Liver (tissue), 9 donors: Measurements from ENCODE around the gene RHEB. TPM values are rescaled to one million over a fixed set of nuclear protein-coding genes. Genes with fewer than 3 reads are reported as not detected.
A peak's percentile ranks its signal among the peaks of the same experiment; 100 is the strongest.

ENCODE experiments used
- DNase-seq: peaks from one replicate; pipeline ENCODE4 v3.0.0-alpha.2; 2017; ENCODE audit warnings: low spot score
- H3K27ac ChIP-seq, 2 donors: one replicate each; pipeline ENCODE4 v1.7.0; 2013; ENCODE audit warnings: inconsistent platforms in 2 of 2, low read length in 2 of 2, control low read depth in 1 of 2, low read depth in 1 of 2, mild to moderate bottlenecking in 1 of 2
- H3K27me3 ChIP-seq, 4 donors: one replicate each; pipeline versions ENCODE4 v1.6.1 to v1.7.0; 2013; ENCODE audit warnings: low read length in 3 of 4, inconsistent platforms in 1 of 4, mild to moderate bottlenecking in 1 of 4, moderate library complexity in 1 of 4; ENCODE audit not compliant: control insufficient read depth in 4 of 4, insufficient read depth in 4 of 4
- H3K36me3 ChIP-seq, 4 donors: one replicate each; pipeline versions ENCODE4 v1.6.1 to v1.7.0; 2013; ENCODE audit warnings: low read length in 3 of 4, mild to moderate bottlenecking in 3 of 4, low read depth in 1 of 4, moderate library complexity in 1 of 4; ENCODE audit not compliant: control insufficient read depth in 4 of 4, insufficient read depth in 3 of 4
- H3K4me1 ChIP-seq, 4 donors: one replicate each; pipeline versions ENCODE4 v1.6.1 to v1.7.0; 2013; ENCODE audit warnings: low read length in 3 of 4, mild to moderate bottlenecking in 3 of 4, moderate library complexity in 1 of 4; ENCODE audit not compliant: control insufficient read depth in 4 of 4, insufficient read depth in 4 of 4
- H3K4me3 ChIP-seq, 3 donors: one replicate each; pipeline versions ENCODE4 v1.6.1 to v1.7.0; 2013; ENCODE audit warnings: low read length in 3 of 3, control low read depth in 1 of 3, low read depth in 1 of 3, mild to moderate bottlenecking in 1 of 3
- H3K9ac ChIP-seq, 2 donors: one replicate each; pipeline ENCODE4 v1.7.0; 2013; ENCODE audit warnings: low read length in 2 of 2, mild to moderate bottlenecking in 2 of 2, moderate library complexity in 2 of 2, control low read depth in 1 of 2, low read depth in 1 of 2
- H3K9me3 ChIP-seq, 4 donors: one replicate each; pipeline versions ENCODE4 v1.6.1 to v1.7.0; 2013; ENCODE audit warnings: low read length in 3 of 4; ENCODE audit not compliant: control insufficient read depth in 4 of 4
- ATF3 ChIP-seq: IDR thresholded peaks from 2 replicates; pipeline ENCODE4 v1.6.1; 2016; ENCODE audit warnings: antibody characterized with exemption
- EGR1 ChIP-seq, 2 donors: IDR thresholded peaks; 2 replicates each; pipeline ENCODE4 v1.6.1; 2016 to 2018; ENCODE audit warnings: antibody characterized with exemption in 2 of 2, low read depth in 2 of 2
- HNF4A ChIP-seq, 2 donors: conservative IDR thresholded peaks; 2 replicates each; pipeline ENCODE4 v1.6.1; 2016; ENCODE audit warnings: antibody characterized with exemption in 2 of 2, mild to moderate bottlenecking in 2 of 2
- HNF4G ChIP-seq: IDR thresholded peaks from 2 replicates; pipeline ENCODE4 v1.6.1; 2016; ENCODE audit warnings: antibody characterized with exemption
- RAD21 ChIP-seq, 2 donors: IDR thresholded peaks; 2 replicates each; pipeline ENCODE4 v1.6.1; 2016; ENCODE audit warnings: antibody characterized with exemption in 2 of 2, mild to moderate bottlenecking in 2 of 2
- RXRA ChIP-seq, 2 donors: IDR thresholded peaks; 2 replicates each; pipeline ENCODE4 v1.6.1; 2017 to 2018; ENCODE audit warnings: antibody characterized with exemption in 2 of 2, mild to moderate bottlenecking in 1 of 2
- TAF1 ChIP-seq: conservative IDR thresholded peaks from 2 replicates; pipeline ENCODE4 v1.6.1; 2016; ENCODE audit warnings: antibody characterized with exemption, mild to moderate bottlenecking
- WGBS: extraction: QIAGEN DNeasy Blood & Tissue Kit; methylation state at CpG from one replicate; pipeline ENCODE4 v1.1.7; 2013; 5-methylcytosine and 5-hydroxymethylcytosine counted together
- polyA plus RNA-seq, 2 donors: library from polyadenylated mRNA; stranded (reverse) in 1 of 2; unstranded in 1 of 2; fragments of 200-250 nt in 1 of 2; fragments of >200 nt in 1 of 2; fragmentation: Nextera tagmentation in 1 of 2; extraction: Ambion mirVana in 1 of 2; gene quantifications; one replicate each; pipeline versions ENCODE4 v1.2.1 to v1.2.3, GENCODE V29; 2013 to 2015
- total RNA-seq, 2 donors: library from RNA; depleted of rRNA; stranded (reverse); fragments of >200 nt; gene quantifications; one replicate each; pipeline ENCODE4 v1.2.3, GENCODE V29; 2014
- TF ChIP-seq, protein P1 (sequence below): fragments of 150-350 bp; IDR thresholded peaks from 2 replicates; pipeline ENCODE4 v1.5.1; 2017; ENCODE audit warnings: improper control_type of control experiment, low read depth, low read length; ENCODE audit not compliant: missing input control
- TF ChIP-seq, protein P2 (sequence below): IDR thresholded peaks from 2 replicates; pipeline ENCODE4 v1.6.1; 2016; ENCODE audit warnings: antibody characterized with exemption
- TF ChIP-seq, protein P3 (sequence below): IDR thresholded peaks from 2 replicates; pipeline ENCODE4 v1.6.1; 2016; ENCODE audit warnings: antibody characterized with exemption, mild to moderate bottlenecking
- donor health status: healthy.
- donor health status: healthy.
- donor health status: healthy.
- donor health status: healthy.
- donor health status: healthy.

Gene RHEB
- total and polyA plus RNA-seq, 4 donors = 29.5 to 59.0 (median 36.5) TPM

DNA sequence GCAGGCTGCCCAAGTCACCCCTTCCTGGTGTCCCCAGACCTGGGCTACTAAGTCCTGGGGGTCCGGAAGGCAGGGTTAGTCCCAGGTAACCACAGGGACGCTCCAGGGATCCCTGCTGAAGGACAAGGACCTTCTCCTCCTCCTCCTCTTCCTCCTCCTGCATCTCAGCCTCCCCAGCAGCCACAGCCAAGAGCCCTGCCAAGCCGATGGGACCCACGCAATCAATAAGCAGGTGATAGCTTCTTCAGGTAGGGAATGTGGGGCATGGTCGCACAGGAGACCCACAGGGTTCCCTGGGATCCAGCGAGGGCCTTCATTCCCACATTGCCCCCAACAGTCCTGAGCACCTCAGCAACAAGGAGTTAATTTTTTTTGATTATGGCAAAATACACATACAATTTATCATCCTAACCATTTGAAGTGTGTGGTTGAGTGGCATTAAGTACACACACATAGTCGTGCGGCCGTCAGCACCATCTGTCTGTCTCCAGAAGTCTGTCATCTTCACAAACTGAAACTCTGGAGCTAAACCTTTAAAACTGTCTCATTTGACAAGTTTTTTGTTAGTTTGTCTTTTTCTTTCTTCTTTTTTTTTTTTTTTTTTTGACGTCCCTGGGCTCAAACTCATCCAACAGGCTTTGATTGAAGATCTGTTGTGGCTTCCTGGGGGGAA, 91.9 kb downstream of the RHEB start:
- H3K4me3 ChIP-seq = no peak overlapping the region
- TF ChIP-seq TAF1 = no peak
- TF ChIP-seq EGR1 (IDR thresholded peaks at IDR 0.05; ENCODE audit: low read depth in 2 of 2) = no peak
- TF ChIP-seq RAD21 (IDR thresholded peaks at IDR 0.05) = no peak
- H3K27me3 ChIP-seq = peaks cover 0 to 2% (median 0%) of the 10 kb centered on the region in 4 donors
- peak overlapping the region; percentile 35 to 37 for H3K27ac ChIP-seq
- H3K4me1 ChIP-seq = no peaks in the 10 kb centered on the region
- DNase-seq = no peak
- no peak overlapping the region for H3K9ac ChIP-seq
- no peaks in the 10 kb centered on the region for H3K9me3 ChIP-seq
- 73% methylated on average over 10 of the region's 10 CpGs for WGBS
- no peaks in the 10 kb centered on the region for H3K36me3 ChIP-seq

DNA sequence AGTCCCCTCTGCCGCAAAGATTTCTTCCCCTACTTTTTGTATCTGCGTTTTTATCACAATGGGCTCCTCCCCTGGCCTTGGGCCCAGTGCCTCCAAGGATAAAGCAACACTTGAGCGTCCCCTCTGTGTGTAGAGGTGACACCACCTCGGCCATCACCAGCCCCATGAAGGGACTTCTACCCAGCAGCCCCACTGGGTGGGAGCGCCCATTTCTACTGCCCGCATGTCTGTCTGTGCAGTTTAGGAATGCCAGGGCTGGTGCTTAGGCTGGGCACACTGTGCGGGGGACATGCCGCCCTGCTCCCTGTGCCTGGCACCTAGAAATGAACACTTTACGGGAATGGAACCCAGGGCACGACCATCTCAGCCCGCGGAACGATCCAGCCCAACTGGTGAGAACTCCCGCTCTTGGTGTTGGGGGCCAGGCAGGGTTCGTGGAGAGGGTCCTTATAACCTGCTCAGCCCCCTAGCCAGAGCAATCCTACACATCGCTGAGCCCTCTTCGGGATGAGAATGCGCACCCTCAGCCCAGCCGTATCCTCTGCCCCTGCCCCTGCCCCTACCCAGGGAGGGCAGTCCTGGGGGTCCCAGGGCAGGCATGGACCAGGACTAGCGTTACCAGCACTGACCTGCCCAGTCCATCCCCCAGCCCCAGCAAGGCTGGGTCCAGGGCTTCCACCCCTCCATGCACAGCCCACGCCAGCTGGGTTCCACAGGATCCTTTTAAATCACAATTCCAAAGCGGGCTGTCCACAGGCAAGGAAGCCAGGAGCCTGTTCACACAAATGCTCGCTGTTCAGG, 92.6 kb downstream of the RHEB start:
- Histone ChIP-seq H3K4me3 (no peak overlapping the region), H3K4me1 (no peaks in the 10 kb centered on the region), H3K9ac (no peak overlapping the region), H3K9me3 (no peaks in the 10 kb centered on the region), H3K27me3 (peaks cover 0 to 2% (median 0%) of the 10 kb centered on the region in 4 donors), H3K27ac (peak overlapping the region in 1 of 2 donors; percentile 5), H3K36me3 (no peaks in the 10 kb centered on the region)
- TF ChIP-seq ATF3 = no peak
- no peak for TF ChIP-seq HNF4A (conservative IDR thresholded peaks at IDR 0.05)
- TF ChIP-seq EGR1 (IDR thresholded peaks at IDR 0.05; ENCODE audit: low read depth in 2 of 2) = no peak
- TF ChIP-seq, protein P1, sequence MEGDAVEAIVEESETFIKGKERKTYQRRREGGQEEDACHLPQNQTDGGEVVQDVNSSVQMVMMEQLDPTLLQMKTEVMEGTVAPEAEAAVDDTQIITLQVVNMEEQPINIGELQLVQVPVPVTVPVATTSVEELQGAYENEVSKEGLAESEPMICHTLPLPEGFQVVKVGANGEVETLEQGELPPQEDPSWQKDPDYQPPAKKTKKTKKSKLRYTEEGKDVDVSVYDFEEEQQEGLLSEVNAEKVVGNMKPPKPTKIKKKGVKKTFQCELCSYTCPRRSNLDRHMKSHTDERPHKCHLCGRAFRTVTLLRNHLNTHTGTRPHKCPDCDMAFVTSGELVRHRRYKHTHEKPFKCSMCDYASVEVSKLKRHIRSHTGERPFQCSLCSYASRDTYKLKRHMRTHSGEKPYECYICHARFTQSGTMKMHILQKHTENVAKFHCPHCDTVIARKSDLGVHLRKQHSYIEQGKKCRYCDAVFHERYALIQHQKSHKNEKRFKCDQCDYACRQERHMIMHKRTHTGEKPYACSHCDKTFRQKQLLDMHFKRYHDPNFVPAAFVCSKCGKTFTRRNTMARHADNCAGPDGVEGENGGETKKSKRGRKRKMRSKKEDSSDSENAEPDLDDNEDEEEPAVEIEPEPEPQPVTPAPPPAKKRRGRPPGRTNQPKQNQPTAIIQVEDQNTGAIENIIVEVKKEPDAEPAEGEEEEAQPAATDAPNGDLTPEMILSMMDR = no peak
- TF ChIP-seq RXRA (IDR thresholded peaks at IDR 0.05) = no peak
- TF ChIP-seq, protein P2, sequence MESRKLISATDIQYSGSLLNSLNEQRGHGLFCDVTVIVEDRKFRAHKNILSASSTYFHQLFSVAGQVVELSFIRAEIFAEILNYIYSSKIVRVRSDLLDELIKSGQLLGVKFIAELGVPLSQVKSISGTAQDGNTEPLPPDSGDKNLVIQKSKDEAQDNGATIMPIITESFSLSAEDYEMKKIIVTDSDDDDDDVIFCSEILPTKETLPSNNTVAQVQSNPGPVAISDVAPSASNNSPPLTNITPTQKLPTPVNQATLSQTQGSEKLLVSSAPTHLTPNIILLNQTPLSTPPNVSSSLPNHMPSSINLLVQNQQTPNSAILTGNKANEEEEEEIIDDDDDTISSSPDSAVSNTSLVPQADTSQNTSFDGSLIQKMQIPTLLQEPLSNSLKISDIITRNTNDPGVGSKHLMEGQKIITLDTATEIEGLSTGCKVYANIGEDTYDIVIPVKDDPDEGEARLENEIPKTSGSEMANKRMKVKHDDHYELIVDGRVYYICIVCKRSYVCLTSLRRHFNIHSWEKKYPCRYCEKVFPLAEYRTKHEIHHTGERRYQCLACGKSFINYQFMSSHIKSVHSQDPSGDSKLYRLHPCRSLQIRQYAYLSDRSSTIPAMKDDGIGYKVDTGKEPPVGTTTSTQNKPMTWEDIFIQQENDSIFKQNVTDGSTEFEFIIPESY = no peak
- TF ChIP-seq HNF4G = no peak
- TF ChIP-seq, protein P3, sequence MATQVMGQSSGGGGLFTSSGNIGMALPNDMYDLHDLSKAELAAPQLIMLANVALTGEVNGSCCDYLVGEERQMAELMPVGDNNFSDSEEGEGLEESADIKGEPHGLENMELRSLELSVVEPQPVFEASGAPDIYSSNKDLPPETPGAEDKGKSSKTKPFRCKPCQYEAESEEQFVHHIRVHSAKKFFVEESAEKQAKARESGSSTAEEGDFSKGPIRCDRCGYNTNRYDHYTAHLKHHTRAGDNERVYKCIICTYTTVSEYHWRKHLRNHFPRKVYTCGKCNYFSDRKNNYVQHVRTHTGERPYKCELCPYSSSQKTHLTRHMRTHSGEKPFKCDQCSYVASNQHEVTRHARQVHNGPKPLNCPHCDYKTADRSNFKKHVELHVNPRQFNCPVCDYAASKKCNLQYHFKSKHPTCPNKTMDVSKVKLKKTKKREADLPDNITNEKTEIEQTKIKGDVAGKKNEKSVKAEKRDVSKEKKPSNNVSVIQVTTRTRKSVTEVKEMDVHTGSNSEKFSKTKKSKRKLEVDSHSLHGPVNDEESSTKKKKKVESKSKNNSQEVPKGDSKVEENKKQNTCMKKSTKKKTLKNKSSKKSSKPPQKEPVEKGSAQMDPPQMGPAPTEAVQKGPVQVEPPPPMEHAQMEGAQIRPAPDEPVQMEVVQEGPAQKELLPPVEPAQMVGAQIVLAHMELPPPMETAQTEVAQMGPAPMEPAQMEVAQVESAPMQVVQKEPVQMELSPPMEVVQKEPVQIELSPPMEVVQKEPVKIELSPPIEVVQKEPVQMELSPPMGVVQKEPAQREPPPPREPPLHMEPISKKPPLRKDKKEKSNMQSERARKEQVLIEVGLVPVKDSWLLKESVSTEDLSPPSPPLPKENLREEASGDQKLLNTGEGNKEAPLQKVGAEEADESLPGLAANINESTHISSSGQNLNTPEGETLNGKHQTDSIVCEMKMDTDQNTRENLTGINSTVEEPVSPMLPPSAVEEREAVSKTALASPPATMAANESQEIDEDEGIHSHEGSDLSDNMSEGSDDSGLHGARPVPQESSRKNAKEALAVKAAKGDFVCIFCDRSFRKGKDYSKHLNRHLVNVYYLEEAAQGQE = no peak
- no peak for DNase-seq
- 82% methylated on average over 23 of the region's 23 CpGs for WGBS
